HepG2 (cell line): ENCODE data around the gene PDLIM7. TPM values are rescaled to one million over a fixed set of nuclear protein-coding genes. Genes with fewer than 3 reads are reported as not detected.

Experiments used
- AKAP8 ChIP-seq: sonication (generic); formaldehyde crosslinking; IDR thresholded peaks from 2 replicates; pipeline ENCODE4 v1.5.1; 2020; ENCODE audit warnings: mild to moderate bottlenecking, missing genetic modification reagents
- ARID3A ChIP-seq: IDR thresholded peaks from 2 replicates; pipeline ENCODE4 v1.6.1; 2012; ENCODE audit warnings: low read depth, low read length, improper control_type of control experiment
- CEBPG ChIP-seq: IDR thresholded peaks from 2 replicates; pipeline ENCODE4 v1.6.1; 2016
- E2F5 ChIP-seq: sonication (generic); formaldehyde crosslinking; conservative IDR thresholded peaks from 2 replicates; pipeline ENCODE4 v1.4.0; 2020; ENCODE audit warnings: missing genetic modification reagents
- ELK4 ChIP-seq: sonication (generic); formaldehyde crosslinking; IDR thresholded peaks from 2 replicates; pipeline ENCODE4 v1.9.0; 2021; ENCODE audit warnings: missing genetic modification reagents, borderline replicate concordance
- ERF ChIP-seq: IDR thresholded peaks from 2 replicates; pipeline ENCODE4 v1.6.1; 2018; ENCODE audit warnings: missing biosample characterization, missing genetic modification reagents
- HOXD1 ChIP-seq: sonication (generic); formaldehyde crosslinking; IDR thresholded peaks from 2 replicates; pipeline ENCODE4 v1.5.0; 2020; ENCODE audit warnings: missing genetic modification reagents
- MZF1 ChIP-seq: sonication (generic); formaldehyde crosslinking; IDR thresholded peaks from 2 replicates; pipeline ENCODE4 v1.8.1; 2023; ENCODE audit warnings: mild to moderate bottlenecking, missing genetic modification reagents, borderline replicate concordance
- PITX1 ChIP-seq: sonication (generic); formaldehyde crosslinking; IDR thresholded peaks from 2 replicates; pipeline ENCODE4 v1.5.1; 2020; ENCODE audit warnings: mild to moderate bottlenecking, missing genetic modification reagents
- RFX3 ChIP-seq: IDR thresholded peaks from 2 replicates; pipeline ENCODE4 v1.6.1; 2016; ENCODE audit warnings: missing biosample characterization, missing genetic modification reagents
- SALL1 ChIP-seq: sonication (generic); formaldehyde crosslinking; IDR thresholded peaks from 2 replicates; pipeline ENCODE4 v1.8.0; 2022; ENCODE audit warnings: mild to moderate bottlenecking, missing genetic modification reagents
- SIN3A ChIP-seq: IDR thresholded peaks from 2 replicates; pipeline ENCODE4 v1.6.1; 2011; ENCODE audit warnings: low read depth, mild to moderate bottlenecking, control low read depth, low read length, borderline replicate concordance
- SMAD1 ChIP-seq: sonication (generic); formaldehyde crosslinking; IDR thresholded peaks from 2 replicates; pipeline ENCODE4 v1.4.0; 2020; ENCODE audit warnings: missing genetic modification reagents, low read depth, mild to moderate bottlenecking, borderline replicate concordance
- SMAD9 ChIP-seq: sonication (generic); formaldehyde crosslinking; IDR thresholded peaks from 2 replicates; pipeline ENCODE4 v1.5.1; 2020; ENCODE audit warnings: mild to moderate bottlenecking, missing genetic modification reagents
- SP1 ChIP-seq, 2 experiments: fragments of 450-650 bp in 1 of 2; sonication (generic) in 1 of 2; formaldehyde crosslinking in 1 of 2; IDR thresholded peaks; 2 replicates each; pipeline versions ENCODE4 v1.4.0 to v1.6.1; 2016 to 2020; ENCODE audit warnings: missing genetic modification reagents in 1 of 2
- TBX2 ChIP-seq: sonication (generic); formaldehyde crosslinking; IDR thresholded peaks from 2 replicates; pipeline ENCODE4 v1.5.0; 2020; ENCODE audit warnings: missing genetic modification reagents, mild to moderate bottlenecking, borderline replicate concordance
- UBTF ChIP-seq: sonication (generic); formaldehyde crosslinking; IDR thresholded peaks from 2 replicates; pipeline ENCODE4 v1.4.0; 2020; ENCODE audit warnings: mild to moderate bottlenecking, missing genetic modification reagents
- XRCC5 ChIP-seq: fragments of 200-400 bp; formaldehyde crosslinking; optimal IDR thresholded peaks from 2 replicates; pipeline ENCODE3; 2017; ENCODE audit warnings: mild to moderate bottlenecking, low read length
- ZFP37 ChIP-seq: sonication (generic); formaldehyde crosslinking; IDR thresholded peaks from 2 replicates; pipeline ENCODE4 v1.4.0; 2020; ENCODE audit warnings: missing genetic modification reagents, borderline replicate concordance
- ZNF235 ChIP-seq: sonication (generic); formaldehyde crosslinking; IDR thresholded peaks from 2 replicates; pipeline ENCODE4 v1.8.1; 2023; ENCODE audit warnings: mild to moderate bottlenecking, missing genetic modification reagents, borderline replicate concordance
- ZNF547 ChIP-seq: sonication (generic); formaldehyde crosslinking; IDR thresholded peaks from 2 replicates; pipeline ENCODE4 v1.5.1; 2020; ENCODE audit warnings: mild to moderate bottlenecking, missing genetic modification reagents
- ZNF589 ChIP-seq: sonication (generic); formaldehyde crosslinking; conservative IDR thresholded peaks from 2 replicates; pipeline ENCODE4 v1.8.0; 2022; ENCODE audit warnings: mild to moderate bottlenecking, moderate library complexity, missing genetic modification reagents
- ZNF615 ChIP-seq: sonication (generic); formaldehyde crosslinking; IDR thresholded peaks from 2 replicates; pipeline ENCODE4 v1.5.0; 2020; ENCODE audit warnings: mild to moderate bottlenecking, missing genetic modification reagents, borderline replicate concordance
- polyA plus RNA-seq, 8 experiments: library from polyadenylated mRNA; depleted of rRNA in 3 of 8; stranded (reverse) in 7 of 8; unstranded in 1 of 8; fragments of >200 nt; fragmentation: Illumina TruSeq in 4 of 8; extraction: Trizol in 4 of 8; gene quantifications; 2 replicates each; pipeline versions ENCODE4 v1.2.1 to v1.2.3, GENCODE V29; 2011 to 2016; ENCODE audit warnings: low read depth in 4 of 8, missing spikeins in 1 of 8, mixed read lengths in 1 of 8; ENCODE audit not compliant: insufficient read depth in 1 of 8
- total RNA-seq, 5 experiments: library from RNA; depleted of rRNA; stranded (reverse); fragments of >200 nt; fragmentation: Illumina TruSeq; extraction: Trizol; gene quantifications; 2 replicates each; pipeline ENCODE4 v1.2.3, GENCODE V29; 2016; ENCODE audit warnings: low read depth in 1 of 5

The PDLIM7 gene
- total and polyA plus RNA-seq, 2 of the 13 experiments (the other 11 are each of a cell fraction or from before 2014, with no cell fraction given): 21.1 to 31.3 TPM

DNA sequence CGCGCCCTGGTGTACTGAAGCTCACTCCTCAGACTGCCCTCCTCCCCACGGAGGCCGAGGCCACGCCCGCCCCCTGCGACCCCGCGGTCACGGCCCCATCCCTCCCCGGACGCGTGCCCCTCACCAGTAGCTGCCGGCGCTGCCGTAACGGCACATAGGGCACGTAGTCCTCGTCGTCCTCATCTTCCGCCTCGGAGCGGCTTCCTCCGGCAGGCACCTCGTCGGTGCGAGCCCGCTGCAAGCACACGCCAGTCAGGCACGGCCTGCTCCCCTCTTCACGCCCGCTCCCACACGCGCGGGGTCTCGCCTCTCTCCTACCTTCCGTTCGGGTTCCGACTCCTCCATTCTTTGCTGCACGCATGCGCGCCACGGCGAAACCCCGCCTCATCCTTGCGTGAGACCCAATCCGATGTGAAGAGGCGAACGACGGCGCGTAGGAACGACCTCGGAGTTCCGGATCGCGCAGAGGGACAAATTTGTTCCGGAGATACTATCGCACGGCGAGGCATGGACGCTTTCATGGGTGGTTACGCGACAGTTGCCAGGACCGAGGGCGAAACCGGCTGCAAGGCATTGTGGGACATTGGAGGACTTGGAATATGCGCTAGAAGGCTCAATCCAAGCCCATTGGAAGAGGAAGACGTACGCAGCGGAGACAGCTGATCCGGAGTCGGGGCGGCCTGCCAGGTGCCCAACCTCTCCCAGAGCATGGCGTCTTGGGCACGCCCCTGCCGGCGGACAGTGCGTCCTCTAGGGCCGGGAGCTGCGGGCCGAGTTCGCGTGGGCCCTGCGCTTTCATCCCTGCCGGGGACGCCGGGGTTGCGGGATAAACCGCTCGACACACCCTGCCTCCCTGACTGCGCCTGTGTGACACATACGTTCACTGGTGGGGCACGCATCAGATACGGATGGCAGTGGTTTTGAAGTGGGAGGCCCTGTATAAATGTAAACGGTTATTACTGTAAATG lies 19.5 kb upstream of the PDLIM7 start, which contains the start of gene DDX41 (continued):
- no peak; the same call in 1 of the 2 replicates for TF ChIP-seq ZFP37 (CRISPR knock-in tag)
- TF ChIP-seq ARID3A: peak; percentile 39; the same call in 1 of the 2 replicates
- TF ChIP-seq HOXD1: no peak; the same call in 1 of the 2 replicates
- TF ChIP-seq PITX1 (CRISPR knock-in tag): peak; percentile 62; the same call in 1 of the 2 replicates
- TF ChIP-seq AKAP8 (CRISPR knock-in tag): peak; percentile 72
- TF ChIP-seq ELK4: no peak
- peak; percentile 94 for TF ChIP-seq ERF (CRISPR knock-in tag)
- peak; percentile 81 for TF ChIP-seq XRCC5
- TF ChIP-seq SMAD9 (CRISPR knock-in tag): no peak
- peak; percentile 56; the same call in 1 of the 2 replicates for TF ChIP-seq RFX3 (CRISPR knock-in tag)
- TF ChIP-seq E2F5 (CRISPR knock-in tag): no peak; the same call in 1 of the 2 replicates
- peak; percentile 93 for TF ChIP-seq ZNF235
- TF ChIP-seq ZNF589 (CRISPR knock-in tag): peak; percentile 84
- TF ChIP-seq SMAD1: peak; percentile 89; the same call in 1 of the 2 replicates
- peak; percentile 84; the same call in 1 of the 2 replicates for TF ChIP-seq ZNF615 (CRISPR knock-in tag)
- TF ChIP-seq SP1 (IDR thresholded peaks at IDR 0.05): no peak
- TF ChIP-seq SP1 (CRISPR knock-in tag; IDR thresholded peaks at IDR 0.05): peak; percentile 65
- TF ChIP-seq SALL1 (CRISPR knock-in tag): peak; percentile 93
- TF ChIP-seq MZF1: no peak
- peak; percentile 95; the same call in 1 of the 2 replicates for TF ChIP-seq SIN3A
- peak; percentile 68 for TF ChIP-seq CEBPG (CRISPR knock-in tag)
- TF ChIP-seq UBTF (CRISPR knock-in tag): peak; percentile 87
- peak; percentile 68; the same call in 1 of the 2 replicates for TF ChIP-seq ZNF547
- peak; percentile 92 for TF ChIP-seq TBX2 (CRISPR knock-in tag)
